Heart left ventricle (tissue), 16 donors: ENCODE data around the gene XDH. TPM values are rescaled to one million over a fixed set of nuclear protein-coding genes. Genes with fewer than 3 reads are reported as not detected.

Experiments used
- ATAC-seq, 4 donors: fragments of 200-7000 bp; cut with Tn5 transposase; one replicate each; pipeline ENCODE4 v1.9.1; 2020 to 2022; ENCODE audit warnings: moderate library complexity in 4 of 4, mild to moderate bottlenecking in 3 of 4, moderate number of reproducible peaks in 1 of 4
- DNase-seq, 5 donors: peaks; one replicate each; pipeline ENCODE4 v3.0.0-alpha.2; 2020
- H3K27ac ChIP-seq, 12 donors: fragments of 200-600 bp; sonication (generic) in 4 of 12; one replicate each; pipeline versions ENCODE4 v1.5.0 to v1.8.0; 2016 to 2022; ENCODE audit warnings: mild to moderate bottlenecking in 2 of 12
- H3K27me3 ChIP-seq, 9 donors: fragments of 200-600 bp; sonication (generic) in 2 of 9; one replicate each; pipeline versions ENCODE4 v1.5.1 to v1.8.0; 2016 to 2022; ENCODE audit warnings: mild to moderate bottlenecking in 3 of 9
- H3K36me3 ChIP-seq, 9 donors: fragments of 200-600 bp; sonication (generic) in 2 of 9; one replicate each; pipeline versions ENCODE4 v1.5.0 to v1.8.0; 2018 to 2022; ENCODE audit warnings: mild to moderate bottlenecking in 2 of 9
- H3K4me1 ChIP-seq, 12 donors: fragments of 200-600 bp; sonication (generic) in 4 of 12; one replicate each; pipeline versions ENCODE4 v1.5.0 to v1.8.0; 2016 to 2022; ENCODE audit warnings: mild to moderate bottlenecking in 3 of 12
- H3K4me3 ChIP-seq, 12 donors: fragments of 200-600 bp; sonication (generic) in 4 of 12; one replicate each; pipeline versions ENCODE4 v1.5.0 to v1.8.0; 2017 to 2022; ENCODE audit warnings: mild to moderate bottlenecking in 9 of 12, moderate library complexity in 4 of 12
- H3K9me3 ChIP-seq, 12 donors: fragments of 200-600 bp; sonication (generic) in 4 of 12; one replicate each; pipeline versions ENCODE4 v1.5.0 to v1.8.0; 2016 to 2022; ENCODE audit warnings: mild to moderate bottlenecking in 1 of 12
- CTCF ChIP-seq, 12 donors: fragments of 200-600 bp; sonication (generic) in 4 of 12; IDR thresholded peaks; one replicate each; pipeline versions ENCODE4 v1.5.0 to v1.8.0; 2018 to 2022; ENCODE audit warnings: antibody characterized with exemption in 12 of 12, mild to moderate bottlenecking in 5 of 12
- POLR2A ChIP-seq, 2 donors: fragments of 450-650 bp; IDR thresholded peaks; one replicate each; pipeline ENCODE4 v1.6.1; 2017; ENCODE audit warnings: antibody characterized with exemption in 2 of 2, mild to moderate bottlenecking in 2 of 2, moderate library complexity in 2 of 2
- WGBS, 4 donors: extraction: QIAGEN DNeasy Blood & Tissue Kit in 2 of 4; methylation state at CpG; one replicate each; pipeline versions ENCODE4 v1.1.5 to v1.1.7; 2013 to 2018; 5-methylcytosine and 5-hydroxymethylcytosine counted together
- intact Hi-C, 10 donors: fragments of 100-400 bp; cut with DNase I; formaldehyde crosslinking; loops; one replicate each; pipeline versions ENCODE4 v1.11.1 to v1.14.2; 2022
- polyA plus RNA-seq, 2 donors: library from polyadenylated mRNA; stranded (reverse); fragments of 200-250 nt; gene quantifications; one replicate each; pipeline ENCODE4 v1.2.3, GENCODE V29; 2013
- total RNA-seq, 9 donors: library from RNA; depleted of rRNA in 2 of 9; stranded (reverse); fragments of >200 nt in 2 of 9; fragmentation: NEBNext Ultra II Directional in 3 of 9; extraction: Animal tissue kit (Norgen Biotek cat#: 25700) in 3 of 9; gene quantifications; one replicate each; pipeline versions ENCODE4 v1.1.0 to v1.2.4, GENCODE V29; 2016 to 2023
- donor health status: ischemic (EF 13 %, LVEDD 7.1; RV severe dilation, severe dysfunction).
- donor health status: healthy with polysubstance abuse.
- donor health status: DM: no; HTN: yes; CAD: no.
- donor health status: DM: no; HTN: no; CAD: no.
- donor health status: ischemic (EF 25% LVEDD 6.9; RV normal size, moderate dysfunction).
- donor health status: ischemic (EF 25% LVEDD 5.7; RV mildly dilated, moderate dysfunction).
- donor health status: healthy.
- donor health status: DM: yes; HTN: yes; CAD: no.
- donor health status: ischemic (EF 35%, LVEDD 5.7; RV mildly dilated, moderate dysfunction).
- donor health status: nonischemic (EF 11% LVEDD 7.7; RV severe dilation, severe dysfunction).
- donor health status: DM: yes; HTN: yes; CAD: no.
- donor health status: PGD.
- donor health status: ischemic (EF 29% LVEDD 5.4; RV normal size, mild dysfunction).
- donor health status: nonischemic (EF 23%, LVEDD 6.1; RV moderate dilation, normal function).

The XDH gene
- total and polyA plus RNA-seq, 11 donors, result 0.06 to 0.08 TPM; not detected in 9

GRCh38 chr2:31359229-31359628 lies 55.3 kb downstream of the XDH start:
- intact Hi-C loops, result no loop called here
- Histone ChIP-seq H3K4me1 (no peaks in the 10 kb centered on the region), H3K36me3 (no peaks in the 10 kb centered on the region), H3K4me3 (no peak overlapping the region), H3K27me3 (peaks cover 0 to 6% (median 0%) of the 10 kb centered on the region in 9 donors), H3K9me3 (no peaks in the 10 kb centered on the region), H3K27ac (no peak overlapping the region)
- WGBS, 4 donors, result 71 to 97% (median 80%) methylated on average over 2 of the region's 2 CpGs
- DNase-seq, result no peak
- TF ChIP-seq CTCF (IDR thresholded peaks at IDR 0.05) (no peak), POLR2A (IDR thresholded peaks at IDR 0.05) (no peak)
- no peak for ATAC-seq

GRCh38 chr2:31354837-31355236 lies 59.7 kb downstream of the XDH start:
- no peak for ATAC-seq
- 16 to 32% (median 22%) methylated on average over 2 of the region's 2 CpGs for WGBS, 4 donors
- TF ChIP-seq POLR2A (IDR thresholded peaks at IDR 0.05), result no peak
- peak in 2 of 12 donors; percentile 11 to 17 for TF ChIP-seq CTCF (IDR thresholded peaks at IDR 0.05)

GRCh38 chr2:31353179-31353578 lies 61.4 kb downstream of the XDH start:
- no peak for ATAC-seq
- intact Hi-C loops, result no loop called here
- TF ChIP-seq POLR2A (IDR thresholded peaks at IDR 0.05) (no peak), CTCF (IDR thresholded peaks at IDR 0.05) (no peak)
- Histone ChIP-seq H3K36me3 (no peaks in the 10 kb centered on the region), H3K4me1 (no peaks in the 10 kb centered on the region), H3K27ac (no peak overlapping the region), H3K9me3 (peaks cover 0 to 5% (median 0%) of the 10 kb centered on the region in 12 donors), H3K27me3 (peaks cover 0 to 11% (median 0%) of the 10 kb centered on the region in 9 donors), H3K4me3 (no peak overlapping the region)
- no peak for DNase-seq
- 62 to 86% (median 84%) methylated on average over 2 of the region's 2 CpGs for whole genome bisulfite sequencing, 4 donors

More at GRCh38 chr2:31354837-31355236, 59.7 kb downstream of the XDH start:
- DNase-seq, result no peak
- Histone ChIP-seq H3K36me3 (no peaks in the 10 kb centered on the region), H3K4me1 (no peaks in the 10 kb centered on the region), H3K27ac (no peak overlapping the region), H3K4me3 (no peak overlapping the region), H3K27me3 (peaks cover 0 to 11% (median 0%) of the 10 kb centered on the region in 9 donors), H3K9me3 (peaks cover 0 to 5% (median 0%) of the 10 kb centered on the region in 12 donors)
- intact Hi-C loops, result no loop called here

GRCh38 chr2:31349684-31350083 lies 64.9 kb downstream of the XDH start:
- Histone ChIP-seq H3K27ac (no peak overlapping the region), H3K4me1 (no peaks in the 10 kb centered on the region), H3K9me3 (peaks cover 0 to 5% (median 0%) of the 10 kb centered on the region in 12 donors), H3K36me3 (no peaks in the 10 kb centered on the region), H3K27me3 (peaks cover 0 to 10% (median 0%) of the 10 kb centered on the region in 9 donors), H3K4me3 (no peak overlapping the region)
- DNase-seq (no peak), ATAC-seq (no peak)
- WGBS, 4 donors, result 83 to 91% (median 87%) methylated on average over 6 of the region's 6 CpGs
- intact Hi-C loops, result no loop called here
- TF ChIP-seq POLR2A (IDR thresholded peaks at IDR 0.05), result no peak
- TF ChIP-seq CTCF (IDR thresholded peaks at IDR 0.05), result no peak
